Pancreas (tissue), 10 donors: ENCODE measurements around the gene ACSF3. TPM values are rescaled to one million over a fixed set of nuclear protein-coding genes. Genes with fewer than 3 reads are reported as not detected.
"Not testable (repeated sequence)": the region's sequence is repeated elsewhere in the genome, so short reads cannot be mapped to it uniquely, and the experiment has no call there.

Experiments
- ATAC-seq, 4 donors: fragments of 200-7000 bp; cut with Tn5 transposase; one replicate each; pipeline versions ENCODE4 v1.8.0 to v1.9.1; 2020; ENCODE audit warnings: mild to moderate bottlenecking in 4 of 4, moderate library complexity in 4 of 4
- DNase-seq, 6 donors: peaks; one replicate each; pipeline ENCODE4 v3.0.0-alpha.2; 2020
- FAIRE-seq: peaks from 2 replicates; lab custom pipeline; 2012; peaks lifted over from hg19 to GRCh38; lab: Jason Lieb, UNC
- H3K27ac ChIP-seq, 4 donors: fragments of 200-600 bp; sonication (generic); 1 replicate in 3 of 4; 2 replicates in 1 of 4; pipeline versions ENCODE4 v1.5.0 to v1.8.0; 2020
- H3K27me3 ChIP-seq, 4 donors: fragments of 200-600 bp; one replicate each; pipeline ENCODE4 v1.8.0; 2021
- H3K36me3 ChIP-seq, 3 donors: fragments of 200-600 bp; sonication (generic) in 1 of 3; one replicate each; pipeline versions ENCODE4 v1.5.0 to v1.8.0; 2020 to 2021
- H3K4me1 ChIP-seq, 3 donors: fragments of 200-600 bp; one replicate each; pipeline ENCODE4 v1.8.0; 2021
- H3K4me3 ChIP-seq, 4 donors: fragments of 200-600 bp; sonication (generic) in 2 of 4; one replicate each; pipeline versions ENCODE4 v1.5.0 to v1.8.0; 2020 to 2021
- H3K9me3 ChIP-seq, 4 donors: fragments of 200-600 bp; one replicate each; pipeline ENCODE4 v1.8.0; 2021
- CTCF ChIP-seq, 4 donors: fragments of 200-600 bp; sonication (generic) in 3 of 4; IDR thresholded peaks; one replicate each; pipeline versions ENCODE4 v1.5.0 to v1.8.0; 2021; ENCODE audit warnings: antibody characterized with exemption in 4 of 4
- WGBS, 2 donors: extraction: QIAGEN DNeasy Blood & Tissue Kit; methylation state at CpG; one replicate each; pipeline ENCODE4 v1.1.7; 2013; 5-methylcytosine and 5-hydroxymethylcytosine counted together
- intact Hi-C, 3 donors: fragments of 100-400 bp; cut with DNase I; formaldehyde crosslinking; loops; one replicate each; pipeline versions ENCODE4 v1.11.1 to v1.14.2; 2022
- polyA plus RNA-seq, 2 donors: library from polyadenylated mRNA; stranded (reverse); fragments of 200-250 nt; gene quantifications; one replicate each; pipeline ENCODE4 v1.2.3, GENCODE V29; 2013
- total RNA-seq, 6 donors: library from RNA; stranded (reverse); fragmentation: NEBNext Ultra II Directional in 4 of 6; extraction: Animal tissue kit (Norgen Biotek cat#: 25700) in 4 of 6; gene quantifications; one replicate each; pipeline versions ENCODE4 v1.2.1 to v1.2.4, GENCODE V29; 2021 to 2023
- donor health status: healthy with polysubstance abuse.
- donor health status: DM: no; HTN: no; CAD: no; lungs with moderate emphysema.
- donor health status: DM: no; HTN: no; CAD: no.
- donor health status: control.
- donor health status: control.
- donor health status: Bipolar disorder and iron deficiency.
- donor health status: DM: yes; HTN: yes; CAD: no.
- donor health status: DM: no; HTN: no; CAD: no.
- donor health status: DM: no; HTN: no; CAD: no.
- donor health status: DM: yes; HTN: yes; CAD: no.

The ACSF3 gene
- total and polyA plus RNA-seq, 8 donors: 17.3 to 36.9 (median 20.8) TPM

GRCh38 chr16:89066721-89067120 lies 26.9 kb upstream of the ACSF3 start:
- TF ChIP-seq CTCF (IDR thresholded peaks at IDR 0.05): no peak
- 47 to 74% methylated on average over 21 of the region's 21 CpGs for WGBS, 2 donors
- FAIRE-seq: no peak

GRCh38 chr16:89067677-89068443 lies 25.8 kb upstream of the ACSF3 start:
- peak in 1 of 4 donors; percentile 47 for ATAC-seq
- H3K27me3 ChIP-seq: no peaks in the 10 kb centered on the region
- no peak overlapping the region for H3K4me3 ChIP-seq
- no peak for FAIRE-seq
- intact Hi-C loops: no loop called here
- WGBS, 2 donors: 28 to 38% methylated on average over 16 of the region's 16 CpGs
- no peaks in the 10 kb centered on the region for H3K36me3 ChIP-seq
- TF ChIP-seq CTCF (IDR thresholded peaks at IDR 0.05): no peak
- no peaks in the 10 kb centered on the region for H3K9me3 ChIP-seq
- H3K27ac ChIP-seq: no peak overlapping the region
- H3K4me1 ChIP-seq: no peaks in the 10 kb centered on the region
- peak in 1 of 6 donors; percentile 64 for DNase-seq

More at GRCh38 chr16:89066721-89067120, 26.9 kb upstream of the ACSF3 start:
- intact Hi-C loops: no loop called here
- no peak overlapping the region for H3K27ac ChIP-seq
- peak in 1 of 6 donors; percentile 50 for DNase-seq
- H3K4me1 ChIP-seq: no peaks in the 10 kb centered on the region
- no peak overlapping the region for H3K4me3 ChIP-seq
- H3K27me3 ChIP-seq: no peaks in the 10 kb centered on the region
- no peaks in the 10 kb centered on the region for H3K36me3 ChIP-seq
- ATAC-seq: no peak
- H3K9me3 ChIP-seq: no peaks in the 10 kb centered on the region

- H3K27me3 ChIP-seq, ATAC-seq, H3K27ac ChIP-seq, DNase-seq, intact Hi-C loops, H3K4me1 ChIP-seq, H3K4me3 ChIP-seq, H3K9me3 ChIP-seq, H3K36me3 ChIP-seq: not testable (repeated sequence)
- FAIRE-seq: peak; percentile 87
- WGBS, 2 donors: 85 to 92% methylated on average over 4 of the region's 4 CpGs
Observed at GRCh38 chr16:89068814-89069616, 24.6 kb upstream of the ACSF3 start.

GRCh38 chr16:89069920-89070319 lies 23.7 kb upstream of the ACSF3 start:
- no peak overlapping the region for H3K27ac ChIP-seq
- no peak overlapping the region for H3K4me3 ChIP-seq
- no peak for FAIRE-seq
- DNase-seq: no peak
- no peaks in the 10 kb centered on the region for H3K4me1 ChIP-seq
- no peaks in the 10 kb centered on the region for H3K36me3 ChIP-seq
- H3K27me3 ChIP-seq: no peaks in the 10 kb centered on the region
- 46% methylated on average over 9 of the region's 9 CpGs for WGBS, 2 donors
- no peak for ATAC-seq
- H3K9me3 ChIP-seq: no peaks in the 10 kb centered on the region
- no peak for TF ChIP-seq CTCF (IDR thresholded peaks at IDR 0.05)
- intact Hi-C loops: no loop called here

GRCh38 chr16:89070590-89070989 lies 23.1 kb upstream of the ACSF3 start:
- ATAC-seq (no peak), DNase-seq (peak in 1 of 6 donors; percentile 58), FAIRE-seq (no peak)
- Histone ChIP-seq H3K4me3 (no peak overlapping the region), H3K4me1 (no peaks in the 10 kb centered on the region), H3K36me3 (no peaks in the 10 kb centered on the region), H3K9me3 (no peaks in the 10 kb centered on the region), H3K27me3 (no peaks in the 10 kb centered on the region), H3K27ac (no peak overlapping the region)
- WGBS, 2 donors: 69 to 86% methylated on average over 19 of the region's 24 CpGs
- no peak for TF ChIP-seq CTCF (IDR thresholded peaks at IDR 0.05)
- intact Hi-C loops: no loop called here
